NCI-H69 (cell line): Measurements from ENCODE around the gene ZYG11B.
"Not testable (repeated sequence)": the region's sequence is repeated elsewhere in the genome, so short reads cannot be mapped to it uniquely, and the experiment has no call there.

Experiments
- DNase-seq: peaks from one replicate; lab custom pipeline; 2025; lab: John Stamatoyannopoulos, UW

ZYG11B gene

GRCh38 chr1:52726265-52727113 lies at the start of gene ZYG11B:
ZYG11B (plus strand) TSS chr1:52726453; CDS start chr1:52726654, 201 bp downstream.
- peak; percentile 86 for DNase-seq

DNA sequence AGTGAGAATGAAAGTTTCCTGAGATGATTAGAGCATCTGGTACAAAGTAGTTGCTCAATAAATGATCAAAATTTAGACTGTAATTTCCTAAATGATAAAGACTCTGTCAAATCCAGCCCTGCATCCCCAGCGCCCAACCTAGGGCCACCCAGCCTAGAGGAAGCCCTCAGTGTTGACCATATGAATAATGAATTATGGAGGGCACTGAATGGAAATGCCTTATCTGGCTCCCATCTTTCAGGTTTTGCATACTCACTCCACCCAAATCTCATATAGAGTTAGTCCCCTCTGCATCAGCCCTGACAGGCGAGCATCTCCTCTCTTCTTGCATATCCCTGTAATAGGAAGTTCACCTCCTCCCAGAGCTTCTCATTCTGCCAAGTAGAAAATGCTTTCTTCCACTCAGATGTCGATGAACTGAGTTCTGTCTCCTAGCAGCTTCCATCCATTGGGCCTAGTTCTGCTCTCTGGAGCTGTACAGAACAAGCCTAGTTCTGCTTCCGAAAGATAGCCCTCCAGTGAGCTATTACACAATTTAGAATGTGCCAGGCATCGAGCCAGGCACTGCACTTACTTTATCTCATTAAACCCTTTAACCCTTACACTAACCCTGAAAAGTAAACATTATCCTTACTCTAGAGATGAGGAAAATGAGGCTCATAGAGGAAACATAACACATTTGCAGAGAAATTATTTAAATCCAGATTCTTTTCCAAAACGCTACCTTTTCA lies 49.0 kb upstream of the ZYG11B start:
- no peak for DNase-seq

- no peak for DNase-seq
Observed at GRCh38 chr1:52679048-52679447, 47.2 kb upstream of the ZYG11B start.

DNA sequence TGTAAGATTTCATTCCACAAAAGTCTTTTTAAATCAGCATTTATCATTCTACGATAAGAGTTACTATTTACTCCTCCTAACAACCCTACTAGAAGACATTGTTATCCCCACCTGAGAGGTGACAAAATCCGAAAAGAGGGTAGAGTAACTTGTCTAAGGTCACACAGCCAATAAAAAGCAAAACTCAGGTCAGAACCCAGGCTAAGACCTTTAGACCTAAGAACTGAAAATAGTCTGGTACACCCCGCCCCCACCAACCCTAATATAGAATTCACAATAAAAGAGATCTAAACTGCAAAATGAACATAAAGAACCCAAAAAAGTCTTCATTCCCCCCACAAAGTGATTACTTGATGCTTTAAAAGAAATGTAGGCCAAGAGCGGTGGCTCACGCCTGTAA lies 46.8 kb upstream of the ZYG11B start:
- no peak for DNase-seq

- DNase-seq: no peak
Observed at GRCh38 chr1:52680353-52680752, 45.9 kb upstream of the ZYG11B start.

DNA sequence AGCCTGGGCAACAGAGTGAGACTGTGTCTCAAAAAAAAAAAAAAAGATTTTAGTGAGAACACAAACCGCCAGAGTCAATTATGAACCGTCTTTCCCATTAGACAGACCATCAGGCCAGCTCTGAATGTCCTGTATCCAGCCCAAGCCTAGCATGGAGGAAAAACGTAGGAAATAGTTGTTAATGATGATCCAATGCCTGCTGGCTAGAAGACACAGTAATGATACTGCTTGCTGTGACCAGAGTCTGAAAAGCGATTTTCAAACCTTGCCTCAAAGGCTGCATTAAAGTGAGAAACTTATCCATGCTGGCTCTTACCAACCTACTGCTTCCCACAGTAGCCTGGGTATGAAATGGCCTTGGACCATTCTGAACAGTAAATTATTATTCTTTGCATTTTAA lies 45.1 kb upstream of the ZYG11B start:
- DNase-seq: no peak

DNA sequence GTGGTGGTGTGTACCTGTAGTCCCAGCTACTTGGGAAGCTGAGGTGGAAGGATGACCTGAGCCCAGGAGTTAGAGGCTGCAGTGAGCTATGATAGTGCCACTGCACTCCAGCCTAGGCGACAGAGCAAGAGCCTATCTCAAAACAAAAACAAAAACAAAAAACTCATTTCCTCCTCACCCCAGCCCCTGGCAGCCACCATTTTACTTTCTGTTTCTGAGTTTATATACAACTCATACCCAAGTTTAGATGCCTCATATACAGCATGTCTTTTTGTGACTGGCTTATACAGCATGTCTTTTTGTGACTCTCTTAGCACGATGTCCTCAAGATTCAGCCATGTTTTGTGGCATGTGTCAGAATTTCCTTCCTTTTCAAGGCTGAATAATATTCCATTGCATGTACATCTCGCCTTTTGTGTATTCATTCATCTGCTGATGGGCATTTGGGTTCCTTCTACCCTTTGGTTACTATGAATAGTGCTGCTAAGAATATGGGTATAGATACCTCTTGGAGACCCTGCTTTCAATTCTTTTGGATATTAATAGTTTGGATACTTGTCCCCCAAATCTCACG lies 42.8 kb upstream of the ZYG11B start:
- DNase-seq: no peak

DNA sequence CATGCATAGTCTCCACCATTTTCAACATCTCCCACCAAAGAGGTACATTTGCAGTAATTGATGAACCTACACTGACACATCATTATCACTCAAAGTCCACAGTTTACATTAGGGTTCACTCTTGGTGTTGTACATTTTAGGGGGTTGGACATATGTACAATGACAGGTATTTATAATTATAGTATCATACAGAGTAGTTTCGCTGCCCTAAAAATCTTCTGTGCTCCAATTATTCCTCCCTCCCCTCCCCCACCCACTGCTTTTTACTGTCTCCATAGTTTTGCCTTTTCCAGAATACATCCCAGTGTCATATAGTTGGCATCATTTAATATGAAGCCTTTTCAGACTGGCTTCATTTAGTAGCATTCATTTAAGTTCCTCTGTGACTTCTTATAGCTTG lies 41.7 kb upstream of the ZYG11B start:
- no peak for DNase-seq

- peak; percentile 59 for DNase-seq
Observed at GRCh38 chr1:52686261-52686751, 39.9 kb upstream of the ZYG11B start.

DNA sequence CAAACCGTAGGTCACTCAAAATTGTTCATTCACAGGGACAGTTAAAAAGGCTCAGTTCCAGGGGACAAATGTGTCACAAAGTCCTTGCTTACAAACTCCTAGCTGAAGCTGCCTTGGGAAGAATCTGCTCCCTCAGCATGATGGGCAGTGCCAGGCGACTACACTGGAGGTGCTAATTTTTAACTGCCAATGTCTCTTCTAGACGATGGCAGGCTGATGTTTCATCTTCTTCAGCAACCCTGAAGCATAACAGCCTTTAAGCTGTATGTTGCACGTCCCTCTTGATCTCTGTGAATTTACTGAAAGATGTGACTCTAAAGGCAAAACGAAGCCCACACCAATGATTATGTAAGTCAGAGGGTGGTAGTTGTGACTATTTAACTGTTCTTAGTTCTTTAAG lies 39.4 kb upstream of the ZYG11B start:
- no peak for DNase-seq

GRCh38 chr1:52691821-52692220 lies 34.4 kb upstream of the ZYG11B start:
- DNase-seq: no peak

DNA sequence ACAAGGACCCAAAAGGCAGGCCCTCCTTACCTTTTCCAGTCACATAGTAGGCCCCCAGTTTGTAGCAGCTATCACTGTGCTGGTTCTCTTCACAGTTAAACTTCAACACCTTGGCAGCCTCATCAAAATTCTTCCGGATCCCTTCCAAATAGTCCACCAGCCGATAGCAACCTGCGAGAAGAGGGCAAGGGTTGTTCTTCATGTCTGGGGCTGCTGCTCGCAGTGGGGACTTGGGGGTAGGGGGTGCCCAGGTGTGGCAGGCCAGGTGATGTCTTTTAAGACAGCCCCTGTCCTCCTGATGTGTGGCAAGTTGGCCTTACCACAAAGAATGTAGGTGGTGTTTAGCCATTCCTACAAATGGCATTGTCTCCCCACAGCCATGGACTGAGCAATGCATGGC lies 33.6 kb upstream of the ZYG11B start:
- no peak for DNase-seq

GRCh38 chr1:52693351-52693750 lies 32.9 kb upstream of the ZYG11B start:
- DNase-seq: not testable (repeated sequence)

- no peak for DNase-seq
Observed at GRCh38 chr1:52693843-52694242, 32.4 kb upstream of the ZYG11B start.

GRCh38 chr1:52695627-52696026 lies 30.6 kb upstream of the ZYG11B start:
- DNase-seq: no peak

GRCh38 chr1:52697795-52698674 lies 28.2 kb upstream of the ZYG11B start, which contains the start of gene COA7:
COA7 (minus strand) TSS chr1:52698347; CDS start chr1:52698326, 21 bp downstream.
- DNase-seq: peak; percentile 90

DNA sequence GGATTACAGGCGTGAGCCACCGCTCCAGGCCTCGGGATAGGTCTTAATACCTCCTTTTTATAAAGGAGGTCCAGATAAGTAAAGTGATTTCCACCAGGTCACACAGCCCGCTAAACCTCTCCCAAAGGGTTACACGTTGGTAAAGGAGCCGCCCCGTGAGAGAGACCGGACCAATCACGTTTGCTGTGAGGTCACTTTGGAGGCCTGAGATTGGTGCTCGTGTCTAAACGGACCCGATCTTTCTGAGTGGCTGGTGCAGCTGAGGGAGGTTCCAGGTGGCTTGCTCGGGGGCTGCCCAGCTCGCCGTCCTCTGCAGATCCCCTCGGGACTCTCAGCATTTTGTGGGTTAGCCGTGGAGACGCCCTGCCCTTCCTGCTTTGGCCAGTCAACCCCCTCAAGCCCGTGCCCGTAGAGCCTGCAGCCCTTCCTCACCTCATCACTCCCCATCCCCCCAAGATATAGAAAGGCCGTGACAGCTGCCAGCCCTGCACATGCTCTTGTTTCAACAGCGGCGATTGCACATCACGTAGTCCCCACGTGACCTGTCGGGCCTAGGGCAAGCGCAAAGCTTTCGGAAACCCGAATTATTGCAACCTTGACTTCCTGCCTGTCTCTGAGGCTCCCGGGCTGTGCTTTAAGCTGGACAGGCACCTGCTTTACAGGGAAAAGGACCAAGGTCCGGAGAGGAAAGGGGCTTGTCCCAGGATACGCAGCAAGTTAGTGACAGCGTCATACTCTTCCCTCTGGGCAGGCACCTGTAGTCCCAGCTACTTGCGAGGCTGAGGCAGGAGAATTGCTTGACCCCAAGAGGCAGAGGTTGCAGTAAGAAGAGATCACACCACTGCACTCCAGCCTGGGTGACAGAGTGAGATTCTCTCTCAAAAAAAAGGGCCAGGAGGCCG lies 23.1 kb upstream of the ZYG11B start:
- DNase-seq: peak; percentile 96

DNA sequence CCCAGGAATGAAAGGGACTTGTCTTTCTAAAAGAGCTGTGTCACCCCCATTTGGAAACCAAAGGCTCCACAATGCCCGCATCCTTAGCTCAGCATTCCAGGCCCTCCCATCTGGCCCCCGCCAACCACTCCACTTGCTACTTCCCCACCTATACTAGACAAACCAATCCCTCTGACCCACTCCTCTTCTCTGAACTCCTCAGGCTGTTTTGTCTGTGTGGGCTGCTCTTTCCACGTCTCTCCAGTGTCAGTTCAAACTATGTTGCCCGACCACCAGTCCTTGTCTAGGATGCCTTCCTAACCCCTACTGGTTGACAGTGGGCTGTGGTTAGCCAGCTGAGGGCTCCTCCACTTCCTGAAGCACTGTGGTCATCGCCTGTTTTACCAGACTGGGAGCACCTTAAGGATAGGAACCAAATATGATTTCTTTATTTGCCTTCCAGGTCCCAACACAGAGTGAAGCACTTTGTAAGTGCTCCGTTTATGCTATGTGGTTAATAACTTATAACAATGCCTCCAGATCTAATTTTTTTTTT lies 20.1 kb upstream of the ZYG11B start:
- DNase-seq: no peak

DNA sequence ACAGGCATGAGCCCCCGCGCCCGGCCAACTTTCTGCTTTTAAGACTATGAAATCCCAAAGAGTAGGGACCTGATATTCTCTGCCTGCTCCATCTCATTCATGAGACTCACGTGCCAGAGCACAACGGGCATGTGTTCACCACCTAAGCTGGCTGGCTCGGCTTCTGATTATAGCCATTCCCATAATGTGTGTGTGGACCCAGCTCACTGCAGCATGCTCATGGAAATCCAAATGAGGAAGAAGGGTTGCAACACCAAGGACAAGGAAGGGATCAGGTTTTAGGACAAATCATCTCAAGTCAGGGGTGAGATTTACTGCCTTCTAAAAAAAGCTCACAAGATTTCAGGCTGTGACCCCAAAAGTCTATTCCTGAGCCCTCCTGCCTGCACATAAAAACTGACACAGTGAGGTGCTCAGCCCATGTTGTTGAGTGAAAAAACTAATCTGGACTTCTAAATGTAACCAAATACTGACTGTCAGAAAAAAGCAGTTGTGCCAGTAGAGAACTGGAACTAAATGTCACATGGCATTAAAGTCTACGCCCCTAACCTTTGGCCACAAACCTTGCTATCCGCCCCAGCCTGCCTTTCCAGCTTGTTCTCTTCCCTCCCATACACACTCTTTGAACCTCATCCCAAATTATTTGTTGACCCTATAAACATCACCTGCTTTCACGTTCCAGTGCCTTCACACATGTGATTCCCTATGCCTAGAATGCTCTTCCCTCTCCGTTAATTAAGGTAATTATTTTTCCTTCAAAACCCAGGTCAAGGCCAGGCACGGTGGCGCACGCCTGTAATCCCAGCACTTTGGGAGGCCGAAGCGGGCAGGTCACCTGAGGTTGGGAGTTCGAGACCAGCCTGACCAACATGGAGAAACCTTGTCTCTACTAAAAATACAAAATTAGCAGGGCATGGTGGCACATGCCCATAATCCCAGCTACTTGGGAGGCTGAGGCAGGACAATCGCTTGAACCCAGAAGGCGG lies 19.0 kb upstream of the ZYG11B start:
- no peak for DNase-seq
